NCI-H446 (cell line): Measurements from ENCODE around the gene TEAD1.

Experiments used
- DNase-seq, 2 experiments: peaks; one replicate each; lab custom pipeline; 2025; lab: John Stamatoyannopoulos, UW

The TEAD1 gene

GRCh38 chr11:12942157-12942556, 267.9 kb downstream of the TEAD1 start:
- DNase-seq, result no peak

- DNase-seq, result no peak
Measured at GRCh38 chr11:12943311-12943710, 269.1 kb downstream of the TEAD1 start.

GRCh38 chr11:12944889-12945288, 270.7 kb downstream of the TEAD1 start:
- no peak for DNase-seq

GRCh38 chr11:12949453-12949852, 275.2 kb downstream of the TEAD1 start:
- DNase-seq, result no peak

- DNase-seq, result no peak
Measured at GRCh38 chr11:12950670-12951069, 276.4 kb downstream of the TEAD1 start.

GRCh38 chr11:12951376-12951775, 277.2 kb downstream of the TEAD1 start:
- DNase-seq, result no peak

GRCh38 chr11:12952094-12952493, 277.9 kb downstream of the TEAD1 start:
- DNase-seq, result no peak

- DNase-seq, result no peak
Measured at GRCh38 chr11:12958986-12959385, 284.8 kb downstream of the TEAD1 start.

GRCh38 chr11:12961615-12962014, 287.4 kb downstream of the TEAD1 start:
- DNase-seq, result no peak

GRCh38 chr11:12962306-12962705, 288.1 kb downstream of the TEAD1 start:
- DNase-seq, result no peak

- no peak for DNase-seq
Measured at GRCh38 chr11:12963051-12963450, 288.8 kb downstream of the TEAD1 start.

GRCh38 chr11:12963792-12964536, 289.7 kb downstream of the TEAD1 start:
- peak; percentile 61 to 78 for DNase-seq

GRCh38 chr11:12964650-12965049, 290.4 kb downstream of the TEAD1 start:
- no peak for DNase-seq

- DNase-seq, result no peak
Measured at GRCh38 chr11:12966002-12966401, 291.8 kb downstream of the TEAD1 start.

- no peak for DNase-seq
Measured at GRCh38 chr11:12968101-12968500, 293.9 kb downstream of the TEAD1 start.

- no peak for DNase-seq
Measured at GRCh38 chr11:12968826-12969225, 294.6 kb downstream of the TEAD1 start.

GRCh38 chr11:12971955-12972354, 297.7 kb downstream of the TEAD1 start:
- DNase-seq, result no peak

GRCh38 chr11:12973528-12974181, 299.4 kb downstream of the TEAD1 start:
- no peak for DNase-seq

- DNase-seq, result no peak
Measured at GRCh38 chr11:12975195-12975594, 301.0 kb downstream of the TEAD1 start.

- no peak for DNase-seq
Measured at GRCh38 chr11:12979928-12980689, 305.9 kb downstream of the TEAD1 start.

GRCh38 chr11:12981676-12982522, 307.7 kb downstream of the TEAD1 start:
- DNase-seq, result no peak

- no peak for DNase-seq
Measured at GRCh38 chr11:12983336-12983735, 309.1 kb downstream of the TEAD1 start.
